Ectodermal cell (in vitro differentiated cells): ENCODE measurements around the gene FRY.

ENCODE experiments used
- H3K27ac ChIP-seq: 2 replicates; pipeline ENCODE4 v1.7.0; 2013; ENCODE audit warnings: mild to moderate bottlenecking, low read depth, low read length; ENCODE audit not compliant: insufficient read depth, poor library complexity, severe bottlenecking
- H3K27me3 ChIP-seq: 2 replicates; pipeline ENCODE4 v1.7.0; 2013; ENCODE audit warnings: mild to moderate bottlenecking, low read length; ENCODE audit not compliant: insufficient read depth, control insufficient read depth, poor library complexity, severe bottlenecking
- H3K36me3 ChIP-seq: one replicate; pipeline ENCODE4 v1.7.0; 2013; ENCODE audit warnings: low read length; ENCODE audit not compliant: control insufficient read depth, insufficient read depth
- H3K4me1 ChIP-seq: one replicate; pipeline ENCODE4 v1.7.0; 2013; ENCODE audit warnings: low read length; ENCODE audit not compliant: control insufficient read depth, insufficient read depth
- H3K4me3 ChIP-seq: 2 replicates; pipeline ENCODE4 v1.7.0; 2013; ENCODE audit warnings: low read depth, low read length, control low read depth; ENCODE audit not compliant: insufficient read depth
- H3K9me3 ChIP-seq: 2 replicates; pipeline ENCODE4 v1.7.0; 2013; ENCODE audit warnings: mild to moderate bottlenecking, low read length, moderate library complexity; ENCODE audit not compliant: control insufficient read depth
- WGBS, 2 experiments: methylation state at CpG; one replicate each; pipeline ENCODE4 v1.1.7; 2013; ENCODE audit warnings: missing lambda C conversion rate in 2 of 2; 5-methylcytosine and 5-hydroxymethylcytosine counted together

FRY gene

GRCh38 chr13:32124743-32125142, 93.2 kb downstream of the FRY start:
- no peak overlapping the region for H3K4me3 ChIP-seq
- H3K9me3 ChIP-seq = no peaks in the 10 kb centered on the region
- H3K27me3 ChIP-seq = no peaks in the 10 kb centered on the region
- no peak overlapping the region for H3K27ac ChIP-seq
- WGBS, 2 experiments = 97 to 99% methylated on average over 3 of the region's 3 CpGs
- H3K36me3 ChIP-seq = no peaks in the 10 kb centered on the region
- no peaks in the 10 kb centered on the region for H3K4me1 ChIP-seq

DNA sequence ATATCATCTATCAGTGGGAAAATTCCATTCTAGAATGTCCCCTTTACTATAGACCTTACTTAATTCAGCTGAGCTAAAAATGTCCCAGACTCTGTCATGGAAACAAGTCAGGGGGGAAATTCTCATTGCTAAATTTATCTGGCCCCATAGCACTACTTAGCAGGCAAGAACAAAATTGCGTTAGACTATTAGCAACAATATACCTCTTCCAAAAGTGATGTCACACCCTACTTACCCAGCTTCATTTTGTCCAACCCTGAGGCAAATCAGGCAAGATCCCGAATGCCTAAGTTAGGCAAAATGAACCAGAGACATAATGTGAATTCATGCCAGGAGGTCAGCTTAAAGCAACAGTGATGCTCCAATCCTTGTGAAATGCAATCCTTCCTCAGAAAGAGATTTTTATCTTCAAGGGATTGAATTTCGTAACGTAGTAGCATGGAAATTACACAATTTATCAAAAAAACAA, 93.7 kb downstream of the FRY start:
- no peak overlapping the region for H3K27ac ChIP-seq
- no peaks in the 10 kb centered on the region for H3K9me3 ChIP-seq
- no peaks in the 10 kb centered on the region for H3K4me1 ChIP-seq
- no peak overlapping the region for H3K4me3 ChIP-seq
- WGBS, 2 experiments = 92 to 95% methylated on average over 4 of the region's 4 CpGs
- H3K27me3 ChIP-seq = no peaks in the 10 kb centered on the region
- H3K36me3 ChIP-seq = no peaks in the 10 kb centered on the region

DNA sequence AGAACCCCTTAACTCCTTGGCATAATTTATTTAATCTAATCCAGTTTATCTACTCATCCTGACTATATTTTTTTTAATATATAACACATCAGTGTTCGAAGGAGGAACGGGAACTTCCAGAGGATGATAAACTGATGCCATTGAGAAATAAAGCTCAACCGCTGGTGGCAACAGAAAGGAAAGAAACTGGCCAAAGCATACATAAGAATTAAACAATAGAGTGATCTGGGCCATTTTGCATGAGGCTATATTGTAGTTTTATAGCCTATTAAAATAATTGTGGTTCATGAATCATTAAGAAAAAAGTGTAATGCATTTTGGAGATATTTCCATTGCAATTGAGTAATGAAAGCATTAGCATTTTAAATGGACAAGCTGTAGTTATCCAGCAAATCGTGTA, 94.2 kb downstream of the FRY start:
- Histone ChIP-seq H3K27me3 (no peaks in the 10 kb centered on the region), H3K9me3 (no peaks in the 10 kb centered on the region), H3K36me3 (no peaks in the 10 kb centered on the region), H3K4me1 (no peaks in the 10 kb centered on the region), H3K4me3 (no peak overlapping the region), H3K27ac (no peak overlapping the region)
- WGBS, 2 experiments = 94 to 98% methylated on average over 3 to 4 of the region's 4 CpGs

GRCh38 chr13:32126278-32126677, 94.7 kb downstream of the FRY start:
- Histone ChIP-seq H3K4me1 (no peaks in the 10 kb centered on the region), H3K36me3 (no peaks in the 10 kb centered on the region), H3K27me3 (no peaks in the 10 kb centered on the region), H3K9me3 (no peaks in the 10 kb centered on the region), H3K4me3 (no peak overlapping the region), H3K27ac (no peak overlapping the region)
- 94 to 100% methylated on average over 3 of the region's 3 CpGs for WGBS, 2 experiments

DNA sequence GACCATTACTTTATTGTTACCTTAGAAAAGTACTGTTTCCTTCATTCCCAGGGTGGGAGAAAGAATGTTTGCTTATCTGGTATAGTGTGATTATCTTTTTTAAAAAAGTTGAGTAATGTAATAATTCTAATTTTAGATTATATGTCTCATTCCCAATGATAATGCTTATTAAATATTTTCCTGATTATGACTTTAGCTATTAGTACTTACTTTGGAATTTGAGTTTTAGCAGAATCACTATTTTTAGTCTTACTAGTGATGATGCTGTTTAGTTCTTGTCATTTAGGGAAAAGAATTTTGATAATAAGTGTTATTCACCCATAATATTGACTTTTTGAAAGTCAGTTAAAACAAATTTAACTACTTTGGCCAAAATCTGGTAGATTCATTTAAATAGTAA, 95.2 kb downstream of the FRY start:
- no peak overlapping the region for H3K27ac ChIP-seq
- H3K36me3 ChIP-seq = no peaks in the 10 kb centered on the region
- H3K9me3 ChIP-seq = no peaks in the 10 kb centered on the region
- H3K4me3 ChIP-seq = no peak overlapping the region
- no peaks in the 10 kb centered on the region for H3K27me3 ChIP-seq
- H3K4me1 ChIP-seq = no peaks in the 10 kb centered on the region

- Histone ChIP-seq H3K36me3 (no peaks in the 10 kb centered on the region), H3K4me1 (no peaks in the 10 kb centered on the region), H3K27me3 (no peaks in the 10 kb centered on the region), H3K9me3 (no peaks in the 10 kb centered on the region), H3K27ac (no peak overlapping the region), H3K4me3 (no peak overlapping the region)
- WGBS, 2 experiments = 86 to 92% methylated on average over 3 to 6 of the region's 7 CpGs
These were observed 96.1 kb downstream of the FRY start for GRCh38 chr13:32127691-32128090.

- no peaks in the 10 kb centered on the region for H3K4me1 ChIP-seq
- H3K9me3 ChIP-seq = no peaks in the 10 kb centered on the region
- 92 to 94% methylated on average over 5 of the region's 5 CpGs for WGBS, 2 experiments
- H3K27ac ChIP-seq = no peak overlapping the region
- H3K36me3 ChIP-seq = no peaks in the 10 kb centered on the region
- no peaks in the 10 kb centered on the region for H3K27me3 ChIP-seq
- H3K4me3 ChIP-seq = no peak overlapping the region
These were observed 102.9 kb downstream of the FRY start for GRCh38 chr13:32134241-32135055.

- H3K27ac ChIP-seq = no peak overlapping the region
- H3K4me3 ChIP-seq = no peak overlapping the region
- WGBS, 2 experiments = 98 to 100% methylated on average over 4 of the region's 4 CpGs
- H3K27me3 ChIP-seq = no peaks in the 10 kb centered on the region
- no peaks in the 10 kb centered on the region for H3K4me1 ChIP-seq
- H3K9me3 ChIP-seq = no peaks in the 10 kb centered on the region
- H3K36me3 ChIP-seq = no peaks in the 10 kb centered on the region
These were observed 103.4 kb downstream of the FRY start for GRCh38 chr13:32135056-32135390.

DNA sequence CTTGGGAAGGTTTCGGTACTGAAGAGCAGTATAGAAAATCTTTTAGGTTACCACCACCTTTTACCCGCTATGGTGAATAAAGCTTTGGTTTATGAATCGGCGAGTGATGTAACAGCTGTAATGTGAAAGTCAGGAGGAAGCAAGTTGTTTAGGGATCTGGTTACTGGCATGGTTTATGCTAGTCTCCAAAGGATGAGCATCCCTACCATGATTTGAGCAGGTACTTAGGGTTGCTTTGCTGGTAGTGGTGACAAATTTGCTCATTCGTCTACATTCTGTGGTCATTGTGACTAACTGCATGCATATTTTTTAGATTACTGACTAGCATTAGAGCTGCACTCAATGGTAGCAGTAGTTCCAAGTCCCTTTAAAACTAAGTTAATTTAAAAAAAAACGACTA, 104.1 kb downstream of the FRY start:
- Histone ChIP-seq H3K4me3 (no peak overlapping the region), H3K9me3 (no peaks in the 10 kb centered on the region), H3K27ac (no peak overlapping the region), H3K27me3 (no peaks in the 10 kb centered on the region), H3K4me1 (no peaks in the 10 kb centered on the region), H3K36me3 (no peaks in the 10 kb centered on the region)
- 92 to 94% methylated on average over 6 of the region's 6 CpGs for WGBS, 2 experiments

DNA sequence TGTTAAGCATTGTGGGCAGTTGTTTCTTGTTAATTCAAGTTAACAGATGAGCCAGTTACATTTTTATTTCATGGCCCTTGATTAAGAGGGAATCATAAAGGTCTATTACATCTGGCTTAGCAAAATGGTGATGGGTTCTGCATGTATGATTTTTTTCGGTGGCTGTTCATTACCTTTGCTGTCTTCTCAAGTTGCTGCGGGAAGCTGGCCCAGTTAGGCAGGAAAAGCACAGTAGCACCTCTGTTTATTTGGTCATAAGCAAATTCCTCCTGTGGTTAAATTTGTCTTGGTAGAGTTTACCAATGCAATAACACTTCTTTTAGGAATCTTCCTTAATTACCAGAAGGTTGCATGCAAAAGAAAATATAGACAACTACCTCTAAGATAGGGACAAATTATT, 104.5 kb downstream of the FRY start:
- no peaks in the 10 kb centered on the region for H3K9me3 ChIP-seq
- no peak overlapping the region for H3K4me3 ChIP-seq
- no peaks in the 10 kb centered on the region for H3K4me1 ChIP-seq
- whole genome bisulfite sequencing, 2 experiments = 85 to 98% methylated on average over 2 of the region's 2 CpGs
- H3K36me3 ChIP-seq = no peaks in the 10 kb centered on the region
- H3K27ac ChIP-seq = no peak overlapping the region
- H3K27me3 ChIP-seq = no peaks in the 10 kb centered on the region

DNA sequence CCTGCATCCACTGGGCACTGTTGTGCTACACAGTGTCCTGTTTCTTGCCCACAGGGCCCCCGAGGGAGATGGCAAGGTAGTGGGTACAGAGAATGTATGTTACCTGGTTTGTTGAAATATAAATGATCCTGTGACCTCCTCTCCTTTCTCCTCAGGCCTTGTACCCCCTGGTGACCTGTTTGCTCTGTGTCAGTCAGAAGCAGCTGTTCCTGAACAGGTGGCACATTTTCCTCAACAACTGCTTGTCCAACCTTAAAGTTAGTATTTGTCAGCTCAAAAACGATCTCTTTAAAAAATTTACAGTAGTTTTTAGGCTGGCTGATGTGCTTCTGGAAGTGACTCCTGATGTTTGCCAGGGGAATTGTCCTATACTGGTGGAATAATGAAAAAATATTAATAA, 105.1 kb downstream of the FRY start:
- H3K4me3 ChIP-seq = no peak overlapping the region
- no peaks in the 10 kb centered on the region for H3K4me1 ChIP-seq
- no peak overlapping the region for H3K27ac ChIP-seq
- H3K27me3 ChIP-seq = no peaks in the 10 kb centered on the region
- H3K36me3 ChIP-seq = no peaks in the 10 kb centered on the region
- no peaks in the 10 kb centered on the region for H3K9me3 ChIP-seq
- 90 to 100% methylated on average over 2 of the region's 2 CpGs for WGBS, 2 experiments
